Measurements from ENCODE around the gene AURKA.
"Not testable (repeated sequence)": the region's sequence is repeated elsewhere in the genome, so short reads cannot be mapped to it uniquely, and the experiment has no call there.

Gene AURKA

GRCh38 chr20:56422076-56422823, 30.2 kb upstream of the AURKA start:
- no peak for DNase-seq (ENCODE audit: low read depth in 2 of 2)

DNA sequence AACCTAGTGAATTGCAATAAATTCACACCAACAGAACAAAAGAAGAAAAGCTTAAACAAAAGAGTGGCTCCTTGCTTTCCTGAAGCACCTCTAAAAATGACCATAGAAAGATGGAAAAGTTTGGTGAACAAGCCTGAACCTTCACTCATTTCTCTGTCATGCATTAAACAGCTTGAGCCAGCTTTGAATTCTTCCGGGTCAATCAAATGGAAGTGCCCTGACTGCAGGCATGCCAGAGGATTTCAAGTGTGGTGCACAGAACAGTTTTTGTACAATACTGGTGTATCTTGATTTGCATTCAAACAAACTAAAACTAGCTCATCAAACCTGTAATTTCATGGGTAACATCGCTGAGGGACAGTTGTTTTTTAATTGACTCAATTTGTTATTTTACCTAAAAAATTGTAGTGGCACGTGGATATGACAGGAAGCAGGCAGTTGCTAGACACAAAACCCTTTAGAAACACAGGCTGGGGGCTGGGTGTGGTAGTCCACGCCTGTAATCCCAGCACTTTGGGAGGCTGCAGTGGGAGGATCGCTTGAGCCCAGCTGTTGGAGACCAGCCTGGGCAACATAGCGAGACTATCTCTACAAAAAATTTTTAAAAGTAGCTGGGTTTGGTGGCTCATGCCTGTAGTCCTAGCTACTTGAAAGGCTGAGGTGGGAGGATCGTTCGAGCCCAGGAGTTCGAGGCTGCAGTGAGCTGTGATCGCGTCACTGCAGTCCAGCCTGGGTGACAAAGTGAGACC, 29.1 kb upstream of the AURKA start:
- DNase-seq (ENCODE audit: low read depth in 2 of 2) = no peak

DNA sequence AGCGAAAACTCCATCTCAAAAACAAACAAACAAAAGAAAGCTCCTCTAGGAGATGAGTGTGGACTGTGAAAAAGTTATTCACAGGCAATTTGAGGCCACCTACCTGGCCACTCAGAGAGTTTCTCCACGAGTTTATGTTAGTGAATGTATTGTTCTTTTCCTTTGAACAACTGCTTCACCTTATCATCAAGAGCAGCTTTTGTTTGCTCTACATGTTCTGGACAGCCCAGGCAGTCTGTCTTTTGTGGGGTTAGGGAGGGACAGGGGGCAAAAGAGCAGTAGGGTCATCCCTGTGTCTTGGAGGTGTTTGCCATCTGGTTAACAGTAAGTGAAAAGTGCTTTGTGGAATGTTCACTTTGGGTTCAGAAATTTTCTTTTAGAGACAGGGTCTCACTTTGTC, 28.0 kb upstream of the AURKA start:
- no peak for DNase-seq (ENCODE audit: low read depth in 2 of 2)

- no peak for DNase-seq (ENCODE audit: low read depth in 2 of 2)
Measured at GRCh38 chr20:56418385-56418861, 26.4 kb upstream of the AURKA start.

- no peak for DNase-seq (ENCODE audit: low read depth in 2 of 2)
Measured at GRCh38 chr20:56417911-56418310, 25.9 kb upstream of the AURKA start.

- DNase-seq (ENCODE audit: low read depth in 2 of 2) = no peak
Measured at GRCh38 chr20:56417402-56417801, 25.4 kb upstream of the AURKA start.

DNA sequence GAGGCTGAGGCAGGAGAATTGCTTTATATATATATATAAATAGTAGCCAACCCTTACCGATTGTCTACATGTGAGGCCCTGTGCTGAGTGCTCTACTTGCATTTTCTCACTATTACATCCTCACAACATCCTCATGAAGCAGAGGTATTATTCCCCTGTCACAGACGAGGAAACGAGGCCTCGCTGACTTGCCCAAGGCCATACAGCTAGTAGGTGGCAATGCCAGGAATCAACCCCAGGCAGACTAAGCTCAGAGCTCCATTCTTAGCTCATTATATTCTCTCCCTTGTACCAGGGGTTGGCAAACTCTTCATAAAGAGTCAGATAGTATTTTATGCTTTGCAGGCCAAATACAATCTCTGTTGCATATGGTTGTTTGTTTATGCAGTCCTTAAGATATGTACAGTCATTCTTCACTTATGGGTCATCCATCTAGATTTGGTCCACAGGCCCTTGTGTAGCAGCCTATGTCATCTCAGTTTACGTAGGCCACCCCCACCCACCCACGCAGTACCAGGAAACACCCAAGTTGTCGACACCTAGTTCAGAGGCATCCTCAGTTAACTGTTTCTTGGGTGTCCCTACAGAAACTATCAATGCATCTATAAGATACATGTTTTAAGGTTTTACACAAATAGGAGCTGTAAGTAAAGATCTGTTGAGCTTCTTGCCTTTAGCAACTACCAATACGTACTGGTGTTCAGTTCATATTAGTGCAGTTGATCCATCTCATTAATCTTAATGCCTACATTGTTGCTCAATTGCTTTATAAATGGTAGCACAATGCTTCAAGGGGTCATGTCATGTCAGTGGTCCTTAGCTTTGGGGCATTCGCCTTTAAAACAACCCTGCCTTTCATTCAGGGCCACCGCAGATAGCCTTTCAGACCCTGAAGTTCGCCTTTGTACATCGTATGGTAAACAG, 23.1 kb upstream of the AURKA start:
- DNase-seq (ENCODE audit: low read depth in 2 of 2) = peak; percentile 45 to 59

GRCh38 chr20:56412949-56413348, 20.9 kb upstream of the AURKA start:
- DNase-seq (ENCODE audit: low read depth in 2 of 2) = no peak

DNA sequence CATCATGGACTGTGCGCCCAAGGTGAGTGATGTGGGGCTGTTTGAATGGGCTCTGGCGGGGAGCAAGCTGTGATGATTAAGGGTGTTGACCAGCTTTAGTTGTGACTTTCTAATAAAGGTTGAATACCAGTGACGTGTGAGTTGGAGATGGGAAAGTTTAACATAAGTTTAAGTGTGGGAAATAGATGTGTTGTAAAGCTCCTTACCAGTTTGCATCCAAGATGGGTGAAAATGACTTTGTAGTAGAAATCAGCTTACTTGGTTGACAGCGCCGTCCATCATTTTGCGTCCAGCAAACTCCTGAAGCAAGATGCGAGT, 20.4 kb upstream of the AURKA start:
- no peak for DNase-seq (ENCODE audit: low read depth in 2 of 2)

- DNase-seq (ENCODE audit: low read depth in 2 of 2) = no peak
Measured at GRCh38 chr20:56411759-56412472, 19.9 kb upstream of the AURKA start, which contains the start of gene CASS4. Gene CASS4 (plus strand): TSS chr20:56412260. CDS start chr20:56412459, 199 bp downstream.

DNA sequence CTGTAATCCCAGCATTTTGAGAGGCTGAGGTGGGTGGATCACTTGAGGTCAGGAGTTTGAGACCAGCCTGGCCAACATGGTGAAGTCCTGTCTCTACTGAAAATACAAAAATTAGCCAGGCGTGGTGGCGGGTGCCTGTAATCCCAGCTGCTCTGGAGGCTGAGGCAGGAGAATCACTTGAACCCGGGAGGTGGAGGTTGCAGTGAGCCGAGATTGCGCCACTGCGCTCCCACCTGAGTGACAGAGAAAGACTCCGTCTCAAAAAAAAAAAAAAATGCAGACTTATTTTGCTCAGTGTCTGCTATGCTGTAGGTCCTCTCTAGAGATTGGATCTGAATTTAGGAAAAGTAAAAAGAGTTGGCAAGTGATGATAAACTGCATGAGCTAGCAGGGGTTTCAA, 19.3 kb upstream of the AURKA start:
- DNase-seq (ENCODE audit: low read depth in 2 of 2) = not testable (repeated sequence)

DNA sequence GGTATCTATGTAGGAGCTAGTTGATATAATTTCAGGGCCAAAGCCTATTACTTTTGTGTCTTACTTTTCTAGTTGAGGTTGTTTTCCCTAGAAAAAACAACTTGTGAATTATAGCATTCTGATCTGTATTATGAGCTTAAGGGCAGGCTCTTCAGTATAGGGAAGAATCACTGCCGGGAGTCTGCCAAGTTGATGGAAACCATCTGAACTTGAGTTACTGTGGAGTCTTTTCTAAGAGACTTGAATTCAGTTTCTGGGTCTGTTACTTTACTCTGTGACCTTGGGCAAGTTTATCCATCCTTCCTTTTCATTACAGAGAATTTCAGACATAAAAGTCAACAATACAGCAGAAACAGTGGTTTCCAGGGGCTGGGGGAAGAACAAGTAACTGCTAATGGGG, 17.9 kb upstream of the AURKA start:
- no peak for DNase-seq (ENCODE audit: low read depth in 2 of 2)

DNA sequence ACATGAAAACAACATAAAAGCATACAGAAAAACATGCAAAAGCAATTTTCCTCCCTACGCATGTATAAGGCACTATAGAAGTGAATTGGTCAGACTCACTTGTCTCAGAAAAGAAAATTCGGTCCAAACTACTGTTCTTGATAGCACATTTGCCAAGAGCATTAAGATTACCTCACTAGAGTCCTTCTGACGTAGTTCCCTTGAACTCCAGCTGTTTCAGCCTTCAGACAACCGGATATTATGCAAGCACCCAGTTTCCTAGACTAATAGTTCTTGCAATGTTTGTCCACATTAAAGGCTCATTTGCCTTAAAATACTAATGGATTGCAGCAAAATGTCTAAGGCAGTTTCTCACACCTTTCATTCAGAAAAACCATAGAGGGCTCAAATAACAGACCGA, 17.5 kb upstream of the AURKA start:
- no peak for DNase-seq (ENCODE audit: low read depth in 2 of 2)

GRCh38 chr20:56406910-56407309, 14.9 kb upstream of the AURKA start:
- DNase-seq (ENCODE audit: low read depth in 2 of 2) = no peak

DNA sequence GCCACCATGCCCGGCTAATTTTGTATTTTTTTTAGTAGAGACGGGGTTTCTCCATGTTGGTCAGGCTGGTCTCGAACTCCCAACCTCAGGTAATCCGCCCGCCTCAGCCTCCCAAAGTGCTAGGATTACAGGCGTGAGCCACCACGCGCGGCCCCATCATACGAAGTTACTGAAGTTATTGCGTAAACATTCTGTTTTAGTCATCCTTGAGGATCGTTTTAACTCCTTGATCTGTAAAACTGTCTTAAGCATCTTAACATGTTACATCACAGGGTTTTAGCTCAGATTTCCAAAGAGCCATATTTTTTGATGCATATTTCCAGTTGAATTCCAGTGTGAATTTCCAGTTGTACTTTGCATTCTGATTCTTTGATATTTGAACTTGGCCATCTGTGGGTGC, 13.3 kb upstream of the AURKA start:
- DNase-seq (ENCODE audit: low read depth in 2 of 2) = not testable (repeated sequence)

- DNase-seq (ENCODE audit: low read depth in 2 of 2) = no peak
Measured at GRCh38 chr20:56403465-56403864, 11.4 kb upstream of the AURKA start.

DNA sequence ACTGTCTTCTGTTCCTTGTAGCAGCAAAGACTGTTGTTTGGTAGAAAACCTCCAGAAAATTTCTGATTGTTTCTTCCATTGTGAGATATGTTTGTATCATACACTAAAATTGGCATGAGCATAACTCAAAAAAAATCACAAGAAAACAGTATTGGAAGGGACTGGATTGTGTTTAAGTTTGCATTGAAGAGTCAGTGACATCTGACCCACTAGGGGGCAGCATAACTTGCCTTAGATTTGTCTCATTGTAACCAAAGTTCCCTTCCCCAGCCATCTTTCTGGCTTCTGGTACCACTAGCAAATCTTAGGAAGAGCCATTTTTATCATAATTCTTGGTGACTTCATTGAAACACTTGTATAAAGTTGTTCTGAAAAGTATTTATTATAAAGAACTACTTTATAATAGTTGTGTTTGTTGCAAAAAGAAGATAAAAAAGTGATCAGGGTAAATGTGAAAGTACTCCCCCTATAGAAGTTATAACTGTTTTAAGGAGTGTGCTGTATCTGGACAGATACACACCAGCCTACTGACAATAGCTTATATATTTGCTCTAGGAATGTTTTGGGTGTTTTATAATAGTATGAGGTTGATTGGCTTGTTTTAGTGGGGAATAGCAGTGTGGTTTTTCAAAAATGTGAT, 8.1 kb upstream of the AURKA start:
- DNase-seq (ENCODE audit: low read depth in 2 of 2) = peak in 1 of 2 donors; percentile 15

DNA sequence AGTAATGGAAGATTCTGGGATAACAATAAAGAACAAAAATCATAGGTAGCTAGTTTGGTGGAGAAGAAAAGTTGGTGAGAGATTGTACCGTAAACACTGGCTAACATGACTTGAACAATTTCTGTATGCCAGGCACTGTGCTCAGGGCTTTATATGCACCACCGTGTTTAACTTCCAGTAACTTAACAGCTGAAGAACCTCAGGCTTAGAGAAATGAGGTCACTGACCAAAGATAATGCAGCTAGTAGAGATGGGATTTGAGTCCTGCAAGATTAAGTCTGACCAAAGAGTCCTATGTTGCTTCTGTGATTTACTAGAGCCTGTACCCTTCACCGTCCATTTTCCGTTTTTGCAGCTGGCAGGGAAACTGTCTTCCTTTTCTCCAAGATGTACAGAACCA, 3.2 kb upstream of the AURKA start:
- DNase-seq (ENCODE audit: low read depth in 2 of 2) = no peak

DNA sequence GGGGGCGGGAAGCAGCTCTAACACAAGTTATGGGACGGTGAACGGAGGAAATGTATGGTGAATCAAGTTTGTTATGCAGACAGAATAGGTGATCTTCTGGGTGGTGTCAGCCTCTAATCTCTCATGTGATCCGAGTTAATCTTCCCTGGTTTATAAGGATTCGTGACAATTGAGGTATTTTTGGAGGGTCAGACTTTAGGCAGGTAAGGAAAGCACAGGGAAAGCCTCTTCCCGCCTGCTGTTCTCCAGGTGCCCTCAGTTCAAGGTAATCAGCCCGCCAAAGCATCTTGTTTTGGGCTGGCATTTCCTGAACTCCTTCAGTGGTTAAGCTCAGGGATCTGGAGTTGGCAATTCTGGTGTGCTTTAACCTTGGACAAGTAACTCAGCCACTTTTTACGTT, 1.6 kb upstream of the AURKA start:
- DNase-seq (ENCODE audit: low read depth in 2 of 2) = no peak

DNA sequence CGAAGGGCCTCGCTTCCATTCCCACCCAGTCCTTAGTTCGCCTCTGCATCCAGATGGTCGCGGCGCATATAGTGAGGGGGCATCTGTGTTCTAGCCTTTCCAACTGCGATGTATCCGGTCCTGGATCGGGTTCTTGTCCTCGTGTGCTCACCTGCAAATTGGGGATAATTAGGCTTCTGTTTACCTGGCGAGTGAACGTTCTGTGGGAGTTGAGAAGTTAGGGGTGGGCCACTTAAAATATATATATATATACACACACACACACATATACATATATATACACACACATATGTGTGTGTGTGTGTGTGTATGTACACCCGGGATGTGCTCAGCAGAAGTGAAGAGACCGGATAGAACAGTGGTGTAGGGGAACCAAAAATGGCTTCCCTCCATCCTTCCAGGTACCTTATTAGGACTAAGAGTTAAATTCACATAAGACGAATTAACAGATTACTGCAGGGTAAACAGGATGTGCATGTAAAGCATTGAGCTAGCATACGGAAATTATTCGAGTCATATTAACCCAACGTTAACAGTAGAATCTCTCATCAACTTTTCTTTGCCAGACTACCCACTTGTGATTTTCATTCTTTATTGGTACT, 967 bp upstream of the AURKA start:
- no peak for DNase-seq (ENCODE audit: low read depth in 2 of 2)
